Measurements from ENCODE around the gene FBXL3.

Gene FBXL3

GRCh38 chr13:77002590-77003190 lies 24.3 kb downstream of the FBXL3 start:
- DNase-seq (ENCODE audit: low spot score) = no peak
- in situ Hi-C loops (cut with MboI; ENCODE audit: low sequenced_read_pairs, unreplicated experiment) = no loop called here
- TF ChIP-seq CTCF (IDR thresholded peaks at IDR 0.05; ENCODE audit: borderline replicate concordance, control extremely low read depth, extremely low read depth, insufficient read depth, missing control alignments) = peak; percentile 53

- in situ Hi-C loops (cut with MboI; ENCODE audit: low sequenced_read_pairs, unreplicated experiment) = no loop called here
- no peak for TF ChIP-seq CTCF (IDR thresholded peaks at IDR 0.05; ENCODE audit: borderline replicate concordance, control extremely low read depth, extremely low read depth, insufficient read depth, missing control alignments)
- DNase-seq (ENCODE audit: low spot score) = no peak
Observed at GRCh38 chr13:77001963-77002587, 24.9 kb downstream of the FBXL3 start.

GRCh38 chr13:77001540-77001939 lies 25.4 kb downstream of the FBXL3 start:
- DNase-seq (ENCODE audit: low spot score) = no peak
- in situ Hi-C loops (cut with MboI; ENCODE audit: low sequenced_read_pairs, unreplicated experiment) = no loop called here
- no peak for TF ChIP-seq CTCF (IDR thresholded peaks at IDR 0.05; ENCODE audit: borderline replicate concordance, control extremely low read depth, extremely low read depth, insufficient read depth, missing control alignments)

GRCh38 chr13:77000475-77000874 lies 26.5 kb downstream of the FBXL3 start:
- TF ChIP-seq CTCF (IDR thresholded peaks at IDR 0.05; ENCODE audit: borderline replicate concordance, control extremely low read depth, extremely low read depth, insufficient read depth, missing control alignments) = no peak
- in situ Hi-C loops (cut with MboI; ENCODE audit: low sequenced_read_pairs, unreplicated experiment) = no loop called here
- DNase-seq (ENCODE audit: low spot score) = no peak

- TF ChIP-seq CTCF (IDR thresholded peaks at IDR 0.05; ENCODE audit: borderline replicate concordance, control extremely low read depth, extremely low read depth, insufficient read depth, missing control alignments) = no peak
- DNase-seq (ENCODE audit: low spot score) = no peak
- in situ Hi-C loops (cut with MboI; ENCODE audit: low sequenced_read_pairs, unreplicated experiment) = no loop called here
Observed at GRCh38 chr13:76994281-76994680, 32.7 kb downstream of the FBXL3 start.

- no peak for DNase-seq (ENCODE audit: low spot score)
- in situ Hi-C loops (cut with MboI; ENCODE audit: low sequenced_read_pairs, unreplicated experiment) = no loop called here
- TF ChIP-seq CTCF (IDR thresholded peaks at IDR 0.05; ENCODE audit: borderline replicate concordance, control extremely low read depth, extremely low read depth, insufficient read depth, missing control alignments) = no peak
Observed at GRCh38 chr13:76993473-76993872, 33.5 kb downstream of the FBXL3 start.

All from GM13976 (cell line).